Activated T-cell treated with anti-CD3 and anti-CD28 coated beads, Interleukin-2, amount 50 U/mL, for 24 hours (primary cell): ENCODE measurements around the gene HM13.
"Not testable (repeated sequence)": the region's sequence is repeated elsewhere in the genome, so short reads cannot be mapped to it uniquely, and the experiment has no call there.

ENCODE experiments used
- DNase-seq: peaks from one replicate; pipeline ENCODE4 v3.0.0-alpha.2; 2020
- H3K27ac Mint-ChIP-seq: 2 replicates; pipeline ENCODE4 v1.8.0; 2020; ENCODE audit warnings: mild to moderate bottlenecking, mixed read lengths
- H3K27me3 Mint-ChIP-seq: 2 replicates; pipeline ENCODE4 v1.8.0; 2020; ENCODE audit warnings: mixed read lengths
- H3K36me3 Mint-ChIP-seq: 2 replicates; pipeline ENCODE4 v1.8.0; 2020; ENCODE audit warnings: low read depth, mixed read lengths
- H3K4me1 Mint-ChIP-seq: 2 replicates; pipeline ENCODE4 v1.8.0; 2020; ENCODE audit warnings: low read depth, mixed read lengths
- H3K4me3 Mint-ChIP-seq: 2 replicates; pipeline ENCODE4 v1.8.0; 2020; ENCODE audit warnings: mild to moderate bottlenecking, moderate library complexity, mixed read lengths
- H3K9me3 Mint-ChIP-seq: 2 replicates; pipeline ENCODE4 v1.8.0; 2020; ENCODE audit warnings: mixed read lengths

HM13 gene

GRCh38 chr20:31605902-31606803 lies 91.9 kb downstream of the HM13 start:
- Mint-ChIP-seq H3K4me1 (peaks cover 36% of the 10 kb centered on the region), H3K27me3 (peaks cover 72% of the 10 kb centered on the region), H3K36me3 (no peaks in the 10 kb centered on the region), H3K9me3 (no peaks in the 10 kb centered on the region), H3K4me3 (peak overlapping the region; percentile 81), H3K27ac (no peak overlapping the region)
- peak; percentile 49 for DNase-seq

GRCh38 chr20:31606804-31607639 lies 92.8 kb downstream of the HM13 start:
- no peak for DNase-seq
- Mint-ChIP-seq H3K4me3 (no peak overlapping the region), H3K4me1 (peaks cover 36% of the 10 kb centered on the region), H3K27ac (no peak overlapping the region), H3K36me3 (no peaks in the 10 kb centered on the region), H3K9me3 (no peaks in the 10 kb centered on the region), H3K27me3 (peaks cover 76% of the 10 kb centered on the region)

GRCh38 chr20:31607640-31608250 lies 93.5 kb downstream of the HM13 start:
- no peaks in the 10 kb centered on the region for H3K9me3 Mint-ChIP-seq
- peaks cover 33% of the 10 kb centered on the region for H3K4me1 Mint-ChIP-seq
- H3K36me3 Mint-ChIP-seq = no peaks in the 10 kb centered on the region
- H3K4me3 Mint-ChIP-seq = no peak overlapping the region
- no peak for DNase-seq
- no peak overlapping the region for H3K27ac Mint-ChIP-seq
- H3K27me3 Mint-ChIP-seq = peaks cover 71% of the 10 kb centered on the region

- Mint-ChIP-seq H3K27me3 (peaks cover 68% of the 10 kb centered on the region), H3K9me3 (no peaks in the 10 kb centered on the region), H3K4me1 (peaks cover 29% of the 10 kb centered on the region), H3K27ac (no peak overlapping the region), H3K4me3 (no peak overlapping the region), H3K36me3 (no peaks in the 10 kb centered on the region)
- DNase-seq = no peak
These were observed 94.2 kb downstream of the HM13 start for GRCh38 chr20:31608251-31608945.

- H3K4me1 Mint-ChIP-seq = not testable (repeated sequence)
These were observed 98.0 kb downstream of the HM13 start for GRCh38 chr20:31612271-31612640.

GRCh38 chr20:31615416-31615815 lies 101.2 kb downstream of the HM13 start:
- peaks cover 12% of the 10 kb centered on the region for H3K27me3 Mint-ChIP-seq
- no peak for DNase-seq
- H3K36me3 Mint-ChIP-seq = no peaks in the 10 kb centered on the region
- H3K9me3 Mint-ChIP-seq = no peaks in the 10 kb centered on the region
- H3K4me1 Mint-ChIP-seq = peaks cover 2% of the 10 kb centered on the region
- H3K27ac Mint-ChIP-seq = no peak overlapping the region
- no peak overlapping the region for H3K4me3 Mint-ChIP-seq

More at GRCh38 chr20:31612271-31612640, 98.0 kb downstream of the HM13 start:
- not testable (repeated sequence) for H3K36me3 Mint-ChIP-seq, DNase-seq, H3K27ac Mint-ChIP-seq, H3K4me3 Mint-ChIP-seq, H3K9me3 Mint-ChIP-seq
- peaks cover 34% of the 10 kb centered on the region for H3K27me3 Mint-ChIP-seq

GRCh38 chr20:31617432-31618104 lies 103.3 kb downstream of the HM13 start:
- H3K4me3 Mint-ChIP-seq = no peak overlapping the region
- no peak overlapping the region for H3K27ac Mint-ChIP-seq
- H3K9me3 Mint-ChIP-seq = no peaks in the 10 kb centered on the region
- DNase-seq = no peak
- peaks cover 2% of the 10 kb centered on the region for H3K4me1 Mint-ChIP-seq
- H3K27me3 Mint-ChIP-seq = peaks cover 6% of the 10 kb centered on the region
- H3K36me3 Mint-ChIP-seq = no peaks in the 10 kb centered on the region
